Measurements from ENCODE around the gene SETD6. TPM values are rescaled to one million over a fixed set of nuclear protein-coding genes. Genes with fewer than 3 reads are reported as not detected.

Gene SETD6
- total and polyA plus RNA-seq, 2 of the 13 experiments (the other 11 are each of a cell fraction or from before 2014, with no cell fraction given): 24.0 to 25.7 TPM

DNA sequence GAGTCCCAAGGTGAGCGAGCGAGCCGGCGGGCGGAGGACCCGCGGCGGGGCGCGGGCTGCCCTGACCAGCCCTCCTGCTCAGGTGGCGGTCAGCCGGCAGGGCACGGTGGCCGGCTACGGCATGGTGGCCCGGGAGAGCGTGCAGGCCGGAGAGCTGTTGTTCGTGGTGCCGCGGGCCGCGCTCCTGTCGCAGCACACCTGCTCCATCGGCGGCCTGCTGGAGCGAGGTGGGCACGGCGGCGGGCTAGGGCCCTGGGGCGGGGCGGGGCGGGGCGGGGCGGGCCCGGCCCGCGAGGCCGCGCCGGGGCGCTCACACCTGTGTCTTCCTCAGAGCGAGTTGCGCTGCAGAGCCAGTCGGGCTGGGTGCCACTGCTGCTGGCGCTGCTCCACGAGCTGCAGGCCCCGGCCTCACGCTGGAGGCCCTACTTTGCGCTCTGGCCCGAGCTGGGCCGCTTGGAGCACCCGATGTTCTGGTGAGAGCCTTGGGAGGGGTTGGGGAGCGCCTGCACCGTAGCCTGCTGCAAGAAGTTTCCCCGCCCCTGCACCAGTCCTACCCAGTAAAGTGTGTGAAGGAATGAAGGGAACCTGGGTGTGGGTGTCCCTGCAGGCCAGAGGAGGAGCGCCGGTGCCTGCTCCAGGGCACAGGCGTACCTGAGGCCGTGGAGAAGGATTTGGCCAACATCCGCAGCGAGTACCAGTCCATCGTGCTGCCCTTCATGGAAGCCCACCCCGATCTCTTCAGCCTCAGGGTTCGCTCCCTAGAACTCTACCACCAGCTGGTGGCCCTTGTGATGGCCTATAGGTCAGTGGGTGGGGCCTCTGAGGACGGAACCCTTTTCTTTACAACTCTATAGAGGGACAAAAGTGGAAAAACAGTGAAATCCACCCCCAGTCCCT, 802 bp downstream of the SETD6 start (continued):
- TF ChIP-seq MED13 (CRISPR knock-in tag; IDR thresholded peaks at IDR 0.05) (no peak; the same call in 1 of the 2 replicates), PHB2 (IDR thresholded peaks at IDR 0.05; ENCODE audit: partially characterized antibody) (no peak), KLF13 (CRISPR knock-in tag; IDR thresholded peaks at IDR 0.05) (no peak), ZNF230 (CRISPR knock-in tag; IDR thresholded peaks at IDR 0.05) (no peak), SKI (IDR thresholded peaks at IDR 0.05; ENCODE audit: partially characterized antibody) (no peak), ZBTB38 (CRISPR knock-in tag; IDR thresholded peaks at IDR 0.05) (no peak; the same call in 1 of the 2 replicates), RBM22 (optimal IDR thresholded peaks at IDR 0.05; ENCODE audit: low read length) (peak; percentile 86), LCORL (IDR thresholded peaks at IDR 0.05) (no peak), LCORL (CRISPR knock-in tag; IDR thresholded peaks at IDR 0.05) (no peak), DNMT3B (CRISPR knock-in tag; conservative IDR thresholded peaks at IDR 0.05) (no peak), ZNF446 (CRISPR knock-in tag; IDR thresholded peaks at IDR 0.05) (no peak), THYN1 (CRISPR knock-in tag; IDR thresholded peaks at IDR 0.05; ENCODE audit: borderline replicate concordance, low read depth) (no peak), ZNF605 (CRISPR knock-in tag; IDR thresholded peaks at IDR 0.05) (no peak), ZMYM3 (CRISPR knock-in tag; IDR thresholded peaks at IDR 0.05) (no peak), SP140L (CRISPR knock-in tag; IDR thresholded peaks at IDR 0.05; ENCODE audit: borderline replicate concordance) (no peak), NFKB2 (CRISPR knock-in tag; IDR thresholded peaks at IDR 0.05; ENCODE audit: borderline replicate concordance) (no peak), SMAD3 (CRISPR knock-in tag; IDR thresholded peaks at IDR 0.05) (no peak), FIP1L1 (IDR thresholded peaks at IDR 0.05; ENCODE audit: borderline replicate concordance, insufficient read depth, low read depth, low read length) (no peak), ZNF589 (CRISPR knock-in tag; conservative IDR thresholded peaks at IDR 0.05) (peak; percentile 33), HOXA5 (CRISPR knock-in tag; IDR thresholded peaks at IDR 0.05) (peak; percentile 6; the same call in 1 of the 2 replicates), POLR2AphosphoS5 (IDR thresholded peaks at IDR 0.05; ENCODE audit: low read depth, low read length) (no peak; the same call in 1 of the 2 replicates), GZF1 (CRISPR knock-in tag; IDR thresholded peaks at IDR 0.05) (no peak), ZNF652 (CRISPR knock-in tag; IDR thresholded peaks at IDR 0.05; ENCODE audit: borderline replicate concordance, low read depth) (no peak), HHEX (CRISPR knock-in tag; IDR thresholded peaks at IDR 0.05) (no peak)
- TF ChIP-seq, protein P1, sequence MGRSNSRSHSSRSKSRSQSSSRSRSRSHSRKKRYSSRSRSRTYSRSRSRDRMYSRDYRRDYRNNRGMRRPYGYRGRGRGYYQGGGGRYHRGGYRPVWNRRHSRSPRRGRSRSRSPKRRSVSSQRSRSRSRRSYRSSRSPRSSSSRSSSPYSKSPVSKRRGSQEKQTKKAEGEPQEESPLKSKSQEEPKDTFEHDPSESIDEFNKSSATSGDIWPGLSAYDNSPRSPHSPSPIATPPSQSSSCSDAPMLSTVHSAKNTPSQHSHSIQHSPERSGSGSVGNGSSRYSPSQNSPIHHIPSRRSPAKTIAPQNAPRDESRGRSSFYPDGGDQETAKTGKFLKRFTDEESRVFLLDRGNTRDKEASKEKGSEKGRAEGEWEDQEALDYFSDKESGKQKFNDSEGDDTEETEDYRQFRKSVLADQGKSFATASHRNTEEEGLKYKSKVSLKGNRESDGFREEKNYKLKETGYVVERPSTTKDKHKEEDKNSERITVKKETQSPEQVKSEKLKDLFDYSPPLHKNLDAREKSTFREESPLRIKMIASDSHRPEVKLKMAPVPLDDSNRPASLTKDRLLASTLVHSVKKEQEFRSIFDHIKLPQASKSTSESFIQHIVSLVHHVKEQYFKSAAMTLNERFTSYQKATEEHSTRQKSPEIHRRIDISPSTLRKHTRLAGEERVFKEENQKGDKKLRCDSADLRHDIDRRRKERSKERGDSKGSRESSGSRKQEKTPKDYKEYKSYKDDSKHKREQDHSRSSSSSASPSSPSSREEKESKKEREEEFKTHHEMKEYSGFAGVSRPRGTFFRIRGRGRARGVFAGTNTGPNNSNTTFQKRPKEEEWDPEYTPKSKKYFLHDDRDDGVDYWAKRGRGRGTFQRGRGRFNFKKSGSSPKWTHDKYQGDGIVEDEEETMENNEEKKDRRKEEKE (IDR thresholded peaks at IDR 0.05): no peak
- TF ChIP-seq, protein P2, sequence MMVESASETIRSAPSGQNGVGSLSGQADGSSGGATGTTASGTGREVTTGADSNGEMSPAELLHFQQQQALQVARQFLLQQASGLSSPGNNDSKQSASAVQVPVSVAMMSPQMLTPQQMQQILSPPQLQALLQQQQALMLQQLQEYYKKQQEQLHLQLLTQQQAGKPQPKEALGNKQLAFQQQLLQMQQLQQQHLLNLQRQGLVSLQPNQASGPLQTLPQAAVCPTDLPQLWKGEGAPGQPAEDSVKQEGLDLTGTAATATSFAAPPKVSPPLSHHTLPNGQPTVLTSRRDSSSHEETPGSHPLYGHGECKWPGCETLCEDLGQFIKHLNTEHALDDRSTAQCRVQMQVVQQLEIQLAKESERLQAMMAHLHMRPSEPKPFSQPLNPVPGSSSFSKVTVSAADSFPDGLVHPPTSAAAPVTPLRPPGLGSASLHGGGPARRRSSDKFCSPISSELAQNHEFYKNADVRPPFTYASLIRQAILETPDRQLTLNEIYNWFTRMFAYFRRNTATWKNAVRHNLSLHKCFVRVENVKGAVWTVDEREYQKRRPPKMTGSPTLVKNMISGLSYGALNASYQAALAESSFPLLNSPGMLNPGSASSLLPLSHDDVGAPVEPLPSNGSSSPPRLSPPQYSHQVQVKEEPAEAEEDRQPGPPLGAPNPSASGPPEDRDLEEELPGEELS (CRISPR knock-in tag; IDR thresholded peaks at IDR 0.05): no peak
- TF ChIP-seq, protein P3, sequence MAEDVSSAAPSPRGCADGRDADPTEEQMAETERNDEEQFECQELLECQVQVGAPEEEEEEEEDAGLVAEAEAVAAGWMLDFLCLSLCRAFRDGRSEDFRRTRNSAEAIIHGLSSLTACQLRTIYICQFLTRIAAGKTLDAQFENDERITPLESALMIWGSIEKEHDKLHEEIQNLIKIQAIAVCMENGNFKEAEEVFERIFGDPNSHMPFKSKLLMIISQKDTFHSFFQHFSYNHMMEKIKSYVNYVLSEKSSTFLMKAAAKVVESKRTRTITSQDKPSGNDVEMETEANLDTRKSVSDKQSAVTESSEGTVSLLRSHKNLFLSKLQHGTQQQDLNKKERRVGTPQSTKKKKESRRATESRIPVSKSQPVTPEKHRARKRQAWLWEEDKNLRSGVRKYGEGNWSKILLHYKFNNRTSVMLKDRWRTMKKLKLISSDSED (CRISPR knock-in tag; IDR thresholded peaks at IDR 0.05): no peak

All from HepG2 (cell line).